Measurements from ENCODE around the gene SUCLG2.
A peak's percentile ranks its signal among the peaks of the same experiment; 100 is the strongest.

Gene SUCLG2

GRCh38 chr3:67376416-67376815, 278.0 kb downstream of the SUCLG2 start:
- no peak for DNase-seq

DNA sequence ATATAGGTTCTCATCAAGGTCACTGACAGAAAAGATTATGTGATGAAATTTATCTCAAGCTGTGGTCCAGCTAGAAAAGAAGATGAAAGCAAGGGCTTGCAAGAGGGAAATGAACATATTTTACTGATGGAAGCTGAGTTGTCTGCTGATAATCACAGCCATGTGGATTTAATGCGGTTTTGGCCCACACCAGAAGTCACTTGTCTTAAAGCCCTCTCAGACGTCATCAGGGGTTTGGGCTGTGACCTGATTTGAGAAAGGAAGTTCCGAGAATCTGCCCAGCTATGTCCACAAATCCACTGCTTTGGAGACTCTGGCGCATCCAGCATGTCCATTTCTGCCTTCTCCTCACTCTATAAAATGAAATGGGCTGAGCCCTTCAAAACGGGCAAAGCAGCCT, 278.4 kb downstream of the SUCLG2 start:
- no peak for DNase-seq

DNA sequence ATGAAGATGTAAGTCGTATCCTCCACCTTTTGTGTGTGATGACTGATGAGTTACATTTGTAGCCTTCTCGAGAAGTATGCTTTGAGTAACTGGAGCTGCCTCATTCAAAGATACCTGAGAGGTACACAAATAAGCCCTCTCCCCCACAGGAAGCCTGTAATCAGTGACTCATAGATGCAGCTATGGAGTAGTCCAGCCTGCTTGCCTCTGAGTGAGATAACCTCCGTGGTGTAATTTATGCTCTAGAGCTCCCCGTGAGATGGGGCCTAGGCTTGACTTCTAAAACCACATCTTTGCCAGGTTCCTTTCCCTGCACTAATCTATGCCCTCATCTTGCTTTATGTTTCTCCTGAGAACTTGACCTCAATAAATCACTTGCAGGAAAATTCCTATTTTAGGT, 291.7 kb downstream of the SUCLG2 start:
- DNase-seq, result no peak

DNA sequence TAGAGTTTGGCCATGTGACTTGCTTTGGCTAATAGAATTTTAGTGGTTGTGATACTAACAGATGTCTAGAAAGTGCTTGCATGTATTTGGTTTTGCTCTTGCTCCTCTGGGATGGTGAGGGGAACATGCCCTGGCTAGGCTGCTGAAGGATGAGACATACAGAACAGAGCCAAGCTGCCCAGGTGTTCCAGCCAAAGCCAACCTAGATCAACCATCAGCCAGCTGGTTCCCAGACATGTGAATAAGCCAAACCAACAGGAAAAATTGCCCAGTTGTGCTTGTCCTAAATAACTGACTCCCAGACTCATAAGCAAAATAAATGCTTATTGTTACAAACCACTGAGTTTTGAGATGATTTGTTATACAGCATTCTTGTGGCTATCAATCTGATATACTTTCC, 292.6 kb downstream of the SUCLG2 start:
- no peak for DNase-seq

- DNase-seq, result no peak
Observed at GRCh38 chr3:67361323-67361722, 293.1 kb downstream of the SUCLG2 start.

DNA sequence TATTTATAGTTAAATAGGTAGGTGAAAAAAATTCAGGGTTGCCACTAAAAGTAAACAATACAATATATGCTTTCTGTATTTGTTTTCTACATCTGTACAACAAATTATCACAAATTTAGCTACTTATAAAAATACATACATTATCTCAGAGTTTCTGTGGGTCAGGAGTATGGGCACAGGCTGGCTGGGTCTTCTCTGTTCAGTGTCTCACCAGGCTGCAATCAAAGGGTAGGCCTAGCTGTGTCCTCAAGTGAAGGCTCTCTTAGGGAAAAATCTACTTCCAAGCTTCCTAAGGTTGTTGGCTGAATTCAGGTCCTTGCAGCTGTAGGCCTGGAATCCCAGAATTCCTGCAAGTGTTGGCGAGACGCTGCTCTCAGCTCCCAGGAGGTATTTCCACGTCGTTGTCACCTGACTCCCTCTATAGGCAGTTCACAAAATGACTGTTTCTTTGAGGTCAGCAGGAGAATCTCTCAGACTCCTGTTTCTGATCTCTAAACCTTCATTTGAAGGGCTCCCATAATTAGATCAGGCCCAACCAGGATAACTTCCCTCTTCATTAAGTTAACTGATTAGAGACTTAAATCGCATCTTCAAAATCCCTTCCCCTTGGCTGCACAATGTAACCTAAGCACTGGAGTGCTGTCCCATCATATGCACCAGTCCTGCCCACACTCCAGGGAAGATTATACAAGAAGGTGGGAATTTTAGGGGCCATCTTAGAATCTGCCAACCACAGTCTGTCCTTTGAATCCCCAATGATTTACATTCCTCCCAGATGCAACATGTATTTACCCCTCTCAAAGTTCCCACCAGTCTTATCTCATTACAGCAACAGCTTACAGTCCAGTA, 296.6 kb downstream of the SUCLG2 start:
- DNase-seq, result no peak

GRCh38 chr3:67349551-67350174, 304.7 kb downstream of the SUCLG2 start:
- peak; percentile 28 to 35 for DNase-seq

DNA sequence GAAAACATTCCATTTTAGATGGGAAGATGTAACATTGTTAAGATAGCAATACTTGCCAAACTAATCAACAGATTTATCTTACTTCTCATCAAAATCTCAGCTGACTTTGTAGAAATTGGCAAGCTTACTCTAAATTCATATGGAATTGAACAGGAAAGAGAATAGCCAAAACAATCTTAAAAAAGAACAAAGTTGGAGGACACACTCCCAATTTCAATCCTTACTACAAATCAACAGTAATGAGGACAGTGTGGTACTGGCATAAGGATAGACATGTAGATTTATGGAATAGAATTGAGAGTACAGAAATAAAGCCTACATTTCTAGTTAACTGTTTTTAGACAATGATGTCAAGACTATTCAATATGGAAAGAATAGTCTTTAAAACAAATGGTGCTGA, 308.3 kb downstream of the SUCLG2 start:
- DNase-seq, result no peak

- DNase-seq, result no peak
Observed at GRCh38 chr3:67335813-67336212, 318.6 kb downstream of the SUCLG2 start.

DNA sequence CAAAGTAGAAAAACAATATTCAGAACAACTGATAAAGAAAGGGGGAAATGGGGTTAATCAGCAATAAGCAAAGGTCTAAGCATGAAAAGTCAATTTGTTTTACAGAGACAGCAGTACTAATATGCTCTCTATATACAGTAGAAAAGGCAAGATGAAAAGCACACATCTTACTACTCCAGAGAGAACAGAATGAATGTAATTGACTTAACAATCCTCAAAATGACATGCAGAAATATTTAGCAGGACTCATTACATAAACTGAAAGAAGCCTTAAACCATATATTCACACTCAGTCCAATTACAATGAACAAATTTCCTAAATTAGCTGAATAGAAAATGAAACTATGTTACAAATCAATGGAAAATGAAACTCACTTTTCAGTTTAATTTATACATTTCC, 319.8 kb downstream of the SUCLG2 start:
- no peak for DNase-seq

DNA sequence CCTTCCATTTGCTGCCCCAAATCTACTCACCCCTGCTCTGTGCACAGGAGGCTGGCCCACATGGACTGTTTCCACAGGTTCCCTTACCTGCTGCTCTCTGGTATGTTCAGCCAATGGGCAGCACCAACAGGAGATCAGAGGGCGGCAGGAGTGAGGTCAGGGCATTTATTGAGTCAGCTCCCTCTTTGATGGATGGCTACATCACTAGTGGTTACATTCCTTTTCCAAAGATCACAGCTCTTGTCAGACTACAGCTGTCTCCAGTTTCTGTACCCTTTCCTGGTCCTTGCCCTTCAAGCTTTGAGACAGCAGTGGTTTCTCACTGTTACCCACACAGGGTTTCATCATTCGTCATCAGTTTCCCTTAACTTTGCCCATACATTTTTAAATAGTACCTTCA, 325.1 kb downstream of the SUCLG2 start:
- peak; percentile 10 to 13 for DNase-seq

DNA sequence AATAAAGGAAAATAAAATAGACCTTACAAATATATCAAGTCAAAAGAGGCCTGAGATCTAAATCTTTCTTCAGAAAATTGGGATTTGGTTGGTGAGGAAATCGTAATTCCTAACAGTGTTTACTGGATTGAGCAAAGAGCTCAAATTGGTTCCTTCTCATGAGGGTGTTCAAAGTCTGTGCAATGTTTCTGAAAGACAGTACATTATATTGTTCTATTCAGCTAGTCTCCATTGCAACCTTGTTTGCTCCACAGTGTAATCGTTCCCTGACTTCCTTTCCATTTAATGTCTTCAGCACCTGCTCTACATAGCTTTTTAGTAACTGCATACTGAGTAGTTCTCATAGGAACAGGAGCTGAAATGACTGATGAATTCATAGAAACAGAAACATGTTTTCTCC, 326.8 kb downstream of the SUCLG2 start:
- no peak for DNase-seq

GRCh38 chr3:67325231-67325630, 329.2 kb downstream of the SUCLG2 start:
- no peak for DNase-seq

All from stimulated activated CD4-positive, alpha-beta T cell treated with anti-CD3 and anti-CD28 coated beads, Interleukin-2, amount 100 ng/mL, for 48 hours (primary cell).